T-helper 2 cell treated with Interferon-gamma antibody and Interleukin-4, amounts not matched to agents 5 μg/mL and 100 μg/mL, for 36 hours (primary cell): ENCODE data around the gene CCDC57.

ENCODE experiments used
- DNase-seq: peaks from one replicate; pipeline ENCODE4 v3.0.0; 2021; ENCODE audit warnings: low spot score
- H3K27ac Mint-ChIP-seq: one replicate; pipeline ENCODE4 v1.8.0; 2021; ENCODE audit warnings: mild to moderate bottlenecking, mixed read lengths
- H3K27me3 Mint-ChIP-seq: one replicate; pipeline ENCODE4 v1.8.0; 2021; ENCODE audit warnings: low read depth, mixed read lengths
- H3K36me3 Mint-ChIP-seq: one replicate; pipeline ENCODE4 v1.8.0; 2021; ENCODE audit warnings: low read depth, mixed read lengths
- H3K4me1 Mint-ChIP-seq: one replicate; pipeline ENCODE4 v1.8.0; 2021; ENCODE audit warnings: low read depth, mixed read lengths
- H3K4me3 Mint-ChIP-seq: one replicate; pipeline ENCODE4 v1.8.0; 2022; ENCODE audit warnings: mild to moderate bottlenecking, moderate library complexity, mixed read lengths
- H3K9me3 Mint-ChIP-seq: one replicate; pipeline ENCODE4 v1.8.0; 2021; ENCODE audit warnings: mixed read lengths

The CCDC57 gene

DNA sequence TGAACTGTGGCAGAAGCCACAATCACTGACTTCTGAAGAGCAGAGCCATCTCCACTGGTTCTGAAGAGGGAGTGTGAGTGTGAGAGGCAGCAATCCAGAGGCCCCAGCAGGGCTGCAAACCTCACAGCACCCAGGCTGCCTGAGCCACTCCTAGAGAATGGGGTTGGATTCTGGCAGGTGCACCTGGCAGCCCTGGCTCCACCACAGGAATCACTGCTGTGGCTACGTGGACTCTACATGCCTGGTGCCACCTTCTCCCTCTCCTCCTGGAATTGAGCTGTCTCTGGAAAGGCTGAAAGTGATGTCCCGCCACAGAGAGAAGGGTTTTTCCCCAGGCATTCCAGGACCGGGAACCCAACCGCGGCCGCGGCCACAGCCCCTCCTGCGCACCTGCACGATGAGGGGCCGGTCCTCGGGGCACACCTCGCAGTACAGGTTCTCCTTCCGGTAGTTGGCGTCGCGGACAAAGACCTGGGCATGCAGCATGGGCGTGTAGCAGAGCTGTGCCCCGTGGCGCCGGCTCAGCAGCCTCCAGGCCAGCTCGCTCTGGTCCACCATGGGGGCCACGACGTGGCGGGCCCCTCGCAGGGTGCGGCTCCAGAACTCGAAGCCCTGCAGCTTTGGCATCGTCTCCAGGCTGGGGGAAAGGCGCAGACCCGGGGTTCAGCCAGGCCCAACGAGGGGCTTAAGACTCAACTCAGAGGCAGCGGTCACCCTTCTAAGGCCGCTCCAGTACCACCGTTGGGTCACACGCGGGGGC, 148.0 kb downstream of the CCDC57 start:
- no peaks in the 10 kb centered on the region for H3K9me3 Mint-ChIP-seq
- peaks cover 1% of the 10 kb centered on the region for H3K4me1 Mint-ChIP-seq
- H3K27me3 Mint-ChIP-seq = no peaks in the 10 kb centered on the region
- peak overlapping the region; percentile 69 for H3K4me3 Mint-ChIP-seq
- DNase-seq = no peak
- peaks cover 6% of the 10 kb centered on the region for H3K36me3 Mint-ChIP-seq
- H3K27ac Mint-ChIP-seq = peak overlapping the region; percentile 26

DNA sequence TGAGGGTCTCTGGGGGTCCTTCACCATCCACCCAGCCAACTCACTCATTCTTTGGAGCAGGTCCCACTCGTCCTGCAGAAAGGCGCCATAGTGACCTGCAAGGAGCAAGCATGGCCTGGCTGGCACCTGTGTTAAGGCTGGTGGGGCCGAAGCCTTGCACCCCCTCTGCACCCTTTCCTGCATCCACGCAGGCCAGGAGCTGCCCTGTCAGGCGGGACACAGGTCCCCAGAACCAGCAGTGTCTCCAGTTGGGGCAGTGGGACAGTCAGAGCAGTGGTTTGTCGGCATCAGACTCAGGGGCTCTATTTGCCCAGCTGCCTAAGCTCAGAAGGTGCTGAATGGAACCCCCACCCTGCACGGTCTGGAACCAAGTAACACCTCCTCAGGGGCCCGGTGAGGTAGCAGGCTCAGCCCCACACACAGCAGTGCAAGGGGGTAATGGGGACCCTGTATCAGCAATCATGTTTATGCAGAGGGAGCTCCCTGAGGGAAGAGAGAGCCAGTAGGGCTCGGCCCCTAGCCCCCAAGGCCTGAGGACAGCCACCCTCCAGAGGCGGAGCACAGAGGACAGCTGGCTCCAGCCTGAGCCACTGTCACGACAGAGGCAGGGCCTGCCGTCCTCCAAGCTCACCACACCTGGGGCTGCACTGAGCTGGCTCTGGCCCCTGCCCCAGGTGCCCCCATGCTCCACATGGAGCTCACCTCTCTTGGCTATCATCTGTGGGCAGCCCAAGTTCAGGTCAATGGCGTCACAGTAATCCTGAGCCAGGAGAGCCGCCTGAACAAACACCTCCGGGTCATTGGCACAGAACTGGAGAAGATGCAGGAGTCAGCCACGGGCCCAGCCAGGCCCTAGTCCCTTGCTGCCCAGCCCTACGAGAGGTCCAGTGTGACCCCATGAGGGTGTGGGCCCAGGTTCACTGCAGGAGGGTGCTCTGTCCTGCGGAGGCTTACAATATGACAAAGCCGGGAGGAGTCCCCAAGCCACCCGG, 148.9 kb downstream of the CCDC57 start:
- H3K4me3 Mint-ChIP-seq = peak overlapping the region; percentile 69
- H3K36me3 Mint-ChIP-seq = peaks cover 6% of the 10 kb centered on the region
- H3K9me3 Mint-ChIP-seq = no peaks in the 10 kb centered on the region
- no peak for DNase-seq
- H3K4me1 Mint-ChIP-seq = peaks cover 1% of the 10 kb centered on the region
- no peak overlapping the region for H3K27ac Mint-ChIP-seq
- H3K27me3 Mint-ChIP-seq = no peaks in the 10 kb centered on the region

DNA sequence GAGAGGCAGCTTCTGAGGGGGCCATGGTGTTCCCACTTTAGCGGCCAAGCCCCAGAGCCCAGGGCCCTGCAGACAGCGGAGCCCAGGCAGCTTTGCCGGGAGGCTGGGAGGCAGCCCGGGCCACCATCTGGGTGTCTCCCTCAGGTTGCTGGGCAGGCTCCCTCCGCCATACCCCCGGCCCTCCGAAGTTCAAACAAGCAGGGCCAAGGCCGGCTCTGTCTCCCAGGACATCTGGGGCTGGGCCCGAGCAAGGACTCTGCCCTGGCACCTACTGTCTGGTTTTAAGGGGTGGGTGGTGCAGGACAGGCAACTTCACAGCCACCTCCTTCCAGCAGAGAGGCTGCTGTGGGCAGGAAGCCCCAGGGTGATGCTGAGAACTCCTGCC, 149.7 kb downstream of the CCDC57 start:
- Mint-ChIP-seq H3K36me3 (peaks cover 6% of the 10 kb centered on the region), H3K27me3 (no peaks in the 10 kb centered on the region), H3K27ac (no peak overlapping the region)

DNA sequence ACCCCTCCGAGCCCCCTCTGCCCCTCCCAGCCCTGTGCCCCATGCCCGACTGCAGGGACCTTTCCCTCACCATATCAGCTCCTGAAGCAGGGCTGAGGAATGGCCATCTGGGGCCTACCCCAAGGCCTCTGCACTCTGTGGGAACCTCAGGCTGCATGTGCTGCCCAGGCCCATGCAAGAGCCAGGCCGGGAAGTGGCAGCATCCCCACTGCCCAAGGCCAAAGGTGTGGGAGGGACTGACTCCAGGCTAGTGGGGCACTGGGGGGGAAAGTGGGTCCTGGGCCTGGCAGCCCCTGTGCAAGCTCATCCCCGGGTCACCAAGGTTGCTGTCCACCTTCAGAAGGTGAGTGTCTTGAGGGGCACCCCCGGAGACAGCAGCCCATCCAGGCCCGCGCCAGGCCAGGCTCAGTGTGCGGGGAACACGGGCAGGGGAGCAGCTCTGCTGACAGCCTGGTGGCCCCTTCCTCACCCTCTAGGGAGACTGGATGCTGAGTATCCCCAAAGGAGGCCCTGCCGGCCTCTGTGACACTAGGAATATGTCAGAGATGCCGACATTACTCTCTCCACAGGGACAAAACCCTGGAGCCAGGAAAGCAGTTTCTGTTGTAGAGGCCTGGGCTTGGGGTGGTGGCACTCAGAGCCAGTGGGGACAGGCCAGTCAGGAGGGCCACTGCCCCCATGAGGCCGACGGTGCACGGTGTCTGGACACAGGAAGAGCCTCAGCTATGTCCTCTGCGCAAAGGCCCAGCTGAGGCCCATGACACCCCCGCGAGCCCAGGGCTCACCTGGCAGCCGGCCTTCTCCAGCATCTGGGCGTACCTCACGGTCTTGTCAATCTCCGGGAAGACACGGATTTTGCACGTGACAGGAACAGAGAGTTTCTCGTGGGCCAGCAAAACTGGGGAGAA, 150.3 kb downstream of the CCDC57 start:
- no peak for DNase-seq
- Mint-ChIP-seq H3K4me3 (no peak overlapping the region), H3K27ac (no peak overlapping the region), H3K9me3 (no peaks in the 10 kb centered on the region), H3K36me3 (peaks cover 11% of the 10 kb centered on the region), H3K27me3 (no peaks in the 10 kb centered on the region), H3K4me1 (peaks cover 1% of the 10 kb centered on the region)

More for the DNA sequence above, 149.7 kb downstream of the CCDC57 start:
- Mint-ChIP-seq H3K4me1 (peaks cover 1% of the 10 kb centered on the region), H3K9me3 (no peaks in the 10 kb centered on the region), H3K4me3 (no peak overlapping the region)
- no peak for DNase-seq

DNA sequence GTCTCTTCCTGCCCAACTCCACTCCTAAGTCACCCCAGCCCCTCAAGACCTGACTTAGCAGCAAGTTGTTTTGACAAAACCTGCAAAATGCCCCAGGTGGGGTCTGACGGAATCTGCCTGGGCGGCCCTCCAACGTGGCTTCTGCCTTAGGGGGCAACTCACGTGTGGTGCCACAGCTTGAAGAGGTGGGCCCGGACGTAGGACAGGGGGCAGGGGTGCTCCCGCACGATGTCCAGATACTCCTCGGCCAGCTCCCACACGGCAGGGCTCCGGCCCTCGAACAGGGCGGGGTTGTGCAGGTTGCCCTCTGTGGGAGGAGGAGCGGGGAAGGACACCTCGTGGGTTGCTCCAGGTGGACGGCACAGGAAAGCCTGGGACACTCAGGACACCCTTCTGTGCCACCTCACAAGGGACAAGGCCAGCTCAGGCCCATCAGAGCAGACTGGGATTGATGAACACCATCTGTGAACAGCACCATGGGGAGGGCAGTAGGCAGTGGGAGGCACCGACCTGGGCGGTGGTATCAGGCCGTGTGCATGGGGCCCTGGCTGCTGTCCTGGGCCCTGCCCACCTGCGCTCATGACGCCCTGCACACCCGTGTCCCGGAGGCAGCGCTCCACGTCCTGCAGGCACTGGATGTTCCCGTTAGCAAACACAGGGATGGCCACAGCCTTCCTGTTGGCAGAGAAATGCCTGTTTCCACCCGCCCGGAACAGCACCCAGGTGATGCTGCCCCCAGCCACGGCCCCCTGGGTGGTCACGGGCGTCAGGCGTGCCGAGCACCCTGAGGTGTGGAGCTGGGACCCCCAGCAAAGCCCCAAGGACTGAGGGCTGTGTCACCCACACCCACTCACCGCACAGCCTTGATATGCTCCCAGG, 151.4 kb downstream of the CCDC57 start:
- no peaks in the 10 kb centered on the region for H3K27me3 Mint-ChIP-seq
- no peak overlapping the region for H3K27ac Mint-ChIP-seq
- H3K9me3 Mint-ChIP-seq = no peaks in the 10 kb centered on the region
- peaks cover 11% of the 10 kb centered on the region for H3K36me3 Mint-ChIP-seq
- no peak for DNase-seq
- peaks cover 1% of the 10 kb centered on the region for H3K4me1 Mint-ChIP-seq
- no peak overlapping the region for H3K4me3 Mint-ChIP-seq

DNA sequence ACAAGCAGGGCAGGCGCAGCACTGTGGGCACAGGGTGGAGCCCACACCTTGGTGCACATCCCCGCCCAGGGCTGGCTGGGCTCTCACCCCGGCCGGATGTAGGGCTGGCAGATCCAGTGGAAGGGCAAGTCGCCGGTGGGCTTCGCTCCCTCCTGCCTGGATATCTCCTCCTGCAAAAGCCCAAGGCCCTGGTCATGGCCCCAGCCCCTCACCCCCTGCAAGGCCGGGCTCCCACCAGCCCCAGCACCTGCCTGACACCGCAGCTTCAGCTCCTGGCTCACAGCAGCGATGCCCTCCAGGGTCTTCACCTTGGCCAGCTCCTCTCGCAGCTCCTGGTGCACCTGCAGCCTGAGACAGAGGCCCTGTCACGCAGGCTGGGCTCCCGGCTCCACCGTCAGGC, 152.0 kb downstream of the CCDC57 start:
- Mint-ChIP-seq H3K27ac (no peak overlapping the region), H3K9me3 (no peaks in the 10 kb centered on the region), H3K4me3 (no peak overlapping the region), H3K36me3 (peaks cover 15% of the 10 kb centered on the region), H3K4me1 (peaks cover 1% of the 10 kb centered on the region), H3K27me3 (no peaks in the 10 kb centered on the region)
- DNase-seq = no peak

DNA sequence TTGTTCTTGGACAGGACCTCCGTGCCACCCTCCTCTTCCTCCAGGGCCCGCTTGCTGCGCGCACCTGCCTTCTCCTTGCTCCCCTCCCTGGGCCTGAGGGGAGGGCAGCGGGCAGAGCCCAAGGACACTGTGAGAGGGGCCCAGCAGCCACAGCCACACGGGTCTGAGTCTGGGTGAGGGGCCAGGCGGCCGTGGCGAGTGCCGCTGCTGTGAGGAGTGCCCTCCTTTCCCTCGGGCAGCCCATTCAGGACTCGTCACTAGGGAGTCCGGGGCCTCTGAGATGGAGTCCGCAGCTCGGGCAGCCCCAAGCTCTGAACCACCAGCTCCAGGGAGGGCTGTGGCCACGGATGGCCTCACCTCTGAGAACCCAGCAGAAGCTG, 152.7 kb downstream of the CCDC57 start:
- Mint-ChIP-seq H3K4me1 (peaks cover 1% of the 10 kb centered on the region), H3K27me3 (no peaks in the 10 kb centered on the region), H3K4me3 (no peak overlapping the region), H3K9me3 (no peaks in the 10 kb centered on the region), H3K27ac (peak overlapping the region; percentile 36), H3K36me3 (peaks cover 19% of the 10 kb centered on the region)
- no peak for DNase-seq

DNA sequence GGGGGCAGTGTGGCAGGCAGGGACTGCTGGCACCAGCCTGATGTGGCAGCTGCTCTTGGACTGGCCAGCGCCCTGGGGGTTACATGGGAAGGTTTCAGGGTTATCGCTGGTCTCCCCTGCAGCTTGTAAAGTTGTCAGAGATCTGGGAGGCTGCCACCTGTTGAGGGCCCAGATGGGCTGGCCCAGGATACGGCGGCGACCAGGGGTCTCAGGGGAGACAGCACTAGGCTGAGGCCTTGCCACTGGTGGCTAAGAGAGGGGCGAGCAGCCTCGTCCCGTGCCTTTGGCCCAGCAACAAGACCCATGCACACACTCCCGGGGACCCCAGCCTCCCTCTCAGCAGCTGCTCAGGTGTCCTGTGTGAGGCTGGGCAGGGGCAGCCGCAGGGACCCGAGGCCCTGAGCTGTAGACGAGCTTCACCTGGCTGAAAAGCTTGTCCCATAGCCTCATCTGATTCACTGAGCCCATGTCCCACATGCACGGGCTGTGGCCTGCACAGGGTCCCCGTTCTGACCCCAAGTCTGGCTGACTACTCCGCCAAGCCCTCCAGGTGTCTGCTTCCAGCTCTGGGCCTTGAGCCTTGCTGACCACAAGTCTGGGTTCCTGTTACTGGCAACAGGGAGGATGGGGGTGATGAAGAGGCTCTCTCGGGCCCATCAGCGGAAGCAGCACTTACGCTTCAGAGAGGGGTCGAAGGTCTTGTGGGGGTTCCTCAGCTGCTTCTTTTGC, 153.2 kb downstream of the CCDC57 start:
- Mint-ChIP-seq H3K4me3 (no peak overlapping the region), H3K27me3 (no peaks in the 10 kb centered on the region), H3K27ac (no peak overlapping the region), H3K9me3 (no peaks in the 10 kb centered on the region), H3K4me1 (peaks cover 1% of the 10 kb centered on the region), H3K36me3 (peaks cover 21% of the 10 kb centered on the region)
- no peak for DNase-seq

DNA sequence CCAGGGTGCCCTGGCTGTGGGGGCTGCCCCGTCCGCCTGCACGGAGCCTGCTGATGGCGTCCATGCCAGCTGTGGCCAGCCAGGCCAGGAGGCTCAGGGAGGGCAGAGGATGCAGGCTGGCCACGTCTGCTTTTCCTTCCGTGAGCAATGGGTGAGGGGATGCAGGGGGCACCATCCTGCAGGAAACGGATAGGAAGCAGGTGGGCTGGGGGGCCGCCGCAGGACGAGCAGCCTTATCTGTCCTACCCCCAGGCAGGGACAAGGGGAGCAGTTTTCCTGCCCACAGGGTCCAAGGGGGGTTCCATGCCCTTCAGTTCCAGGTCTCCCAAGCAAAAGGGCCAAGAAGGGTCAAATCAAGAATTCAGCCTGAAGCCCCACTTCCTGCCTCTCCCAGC, 153.8 kb downstream of the CCDC57 start:
- no peak for DNase-seq
- no peak overlapping the region for H3K27ac Mint-ChIP-seq
- no peak overlapping the region for H3K4me3 Mint-ChIP-seq
- peaks cover 21% of the 10 kb centered on the region for H3K36me3 Mint-ChIP-seq
- no peaks in the 10 kb centered on the region for H3K9me3 Mint-ChIP-seq
- no peaks in the 10 kb centered on the region for H3K27me3 Mint-ChIP-seq
- no peaks in the 10 kb centered on the region for H3K4me1 Mint-ChIP-seq

DNA sequence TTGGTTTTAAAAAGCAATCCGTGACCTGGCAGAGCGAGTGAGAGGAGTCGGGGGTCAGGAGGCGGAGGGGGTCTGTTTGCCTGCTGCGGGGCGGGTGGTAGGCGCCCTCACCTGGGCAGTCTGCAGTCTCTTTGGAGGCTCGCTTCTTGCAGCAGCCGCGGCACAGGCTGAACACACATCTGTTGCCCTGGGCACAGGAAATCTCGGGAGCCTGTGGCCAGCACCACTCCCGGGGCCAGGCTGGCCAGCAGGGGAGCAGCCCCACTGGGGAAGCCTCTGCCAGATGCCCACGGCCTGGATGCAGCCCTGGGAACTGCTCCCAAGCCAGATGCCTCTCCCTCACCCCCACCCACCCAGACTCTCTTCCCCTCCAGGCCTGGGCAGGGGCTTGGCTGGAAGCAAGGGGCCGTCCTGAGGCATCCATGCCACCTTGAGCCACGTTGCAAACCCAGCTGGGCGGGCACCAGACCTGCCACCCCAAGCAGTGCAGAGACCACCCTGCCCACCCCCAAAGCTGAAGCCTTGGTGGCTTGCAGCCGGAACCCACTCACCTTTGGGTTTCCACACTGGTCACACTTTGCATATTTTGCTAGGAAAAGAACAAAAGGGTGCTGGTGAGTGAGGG, 154.3 kb downstream of the CCDC57 start:
- no peak overlapping the region for H3K4me3 Mint-ChIP-seq
- no peaks in the 10 kb centered on the region for H3K9me3 Mint-ChIP-seq
- H3K36me3 Mint-ChIP-seq = peaks cover 21% of the 10 kb centered on the region
- H3K27ac Mint-ChIP-seq = no peak overlapping the region
- H3K4me1 Mint-ChIP-seq = peaks cover 2% of the 10 kb centered on the region
- DNase-seq = no peak
- H3K27me3 Mint-ChIP-seq = no peaks in the 10 kb centered on the region

DNA sequence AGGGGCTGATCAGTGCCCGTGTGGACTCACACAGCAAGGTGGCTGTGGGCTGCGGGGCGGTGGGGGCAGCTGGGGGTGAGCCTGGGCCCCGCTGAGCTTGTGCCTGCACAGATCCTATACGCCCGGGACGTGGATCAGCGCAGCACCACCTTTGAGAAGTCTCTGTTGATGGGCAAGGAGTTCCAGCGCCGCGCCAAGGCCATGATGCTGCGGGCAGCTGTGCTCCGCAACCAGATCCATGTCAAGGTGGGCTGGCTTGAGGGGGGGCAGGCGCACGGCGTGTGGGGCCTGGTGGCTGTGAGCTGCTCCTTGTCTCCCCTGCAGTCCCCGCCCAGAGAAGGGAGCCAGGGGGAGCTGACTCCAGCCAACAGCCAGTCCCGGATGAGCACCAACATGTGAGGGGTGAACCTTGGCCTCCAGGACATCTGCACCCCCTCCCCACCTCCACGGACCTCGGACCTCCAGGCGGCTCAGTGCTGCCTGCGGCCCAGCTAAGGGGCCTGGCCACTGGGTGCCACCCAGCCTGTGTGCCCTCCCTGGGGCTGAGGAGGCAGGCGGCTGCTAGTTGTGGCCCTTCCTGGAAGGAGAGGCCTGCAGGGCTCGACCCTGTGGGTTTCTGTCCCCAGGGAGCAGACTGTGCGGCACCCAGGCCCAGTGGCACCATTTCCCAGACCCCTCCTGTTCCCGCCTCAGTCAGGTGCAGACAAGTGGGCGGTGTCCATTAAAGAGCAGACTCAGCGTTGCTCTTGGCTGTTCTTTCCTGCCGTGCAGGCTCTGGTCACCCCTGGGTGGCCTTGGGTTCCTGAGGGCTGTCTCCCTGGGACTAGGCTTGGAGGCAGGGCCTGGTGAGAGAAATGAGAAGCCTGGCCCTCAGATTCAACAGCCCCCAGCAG, 155.7 kb downstream of the CCDC57 start:
- DNase-seq = no peak
- H3K27me3 Mint-ChIP-seq = no peaks in the 10 kb centered on the region
- no peak overlapping the region for H3K27ac Mint-ChIP-seq
- H3K36me3 Mint-ChIP-seq = peaks cover 22% of the 10 kb centered on the region
- H3K4me1 Mint-ChIP-seq = peaks cover 3% of the 10 kb centered on the region
- H3K9me3 Mint-ChIP-seq = no peaks in the 10 kb centered on the region
- H3K4me3 Mint-ChIP-seq = no peak overlapping the region
